Measurements from ENCODE around the gene TMED7. TPM values are rescaled to one million over a fixed set of nuclear protein-coding genes. Genes with fewer than 3 reads are reported as not detected.
"Not testable (repeated sequence)": the region's sequence is repeated elsewhere in the genome, so short reads cannot be mapped to it uniquely, and the experiment has no call there.

The TMED7 gene
- total RNA-seq, 1 experiment from 2014 or later, result 96.1 TPM

- intact Hi-C loops (cut with micrococcal nuclease), result no loop called here
- no peak overlapping the region for H3K27ac Mint-ChIP-seq (ENCODE audit: low read depth, unreplicated experiment)
- ChIA-PET POLR2A (interaction anchor here (0.6 kb wide), 1 partner anchor 192 kb away, joined by 3 read pairs; no protein-coding TSS in a partner anchor), CTCF (interaction anchor here (0.6 to 1.2 kb wide), 2 partner anchors 11 to 392 kb away, joined by 4 to 5 read pairs; no protein-coding TSS in a partner anchor)
- H3K36me3 Mint-ChIP-seq (ENCODE audit: insufficient read depth, unreplicated experiment), result no peaks in the 10 kb centered on the region
- H3K27me3 Mint-ChIP-seq (ENCODE audit: insufficient read depth, unreplicated experiment), result no peaks in the 10 kb centered on the region
- no peaks in the 10 kb centered on the region for H3K9me3 Mint-ChIP-seq (ENCODE audit: unreplicated experiment)
- H3K4me1 Mint-ChIP-seq (ENCODE audit: insufficient read depth, unreplicated experiment), result no peaks in the 10 kb centered on the region
- DNase-seq (ENCODE audit: unreplicated experiment), result no peak
- TF ChIP-seq CTCF (IDR thresholded peaks at IDR 0.05; ENCODE audit: unreplicated experiment), result no peak
- H3K4me3 Mint-ChIP-seq (ENCODE audit: unreplicated experiment), result no peak overlapping the region
- BruUV-seq (replicated peaks), result no TSS peak
Observed at GRCh38 chr5:115648056-115648455, 22.2 kb upstream of the TMED7 start.

DNA sequence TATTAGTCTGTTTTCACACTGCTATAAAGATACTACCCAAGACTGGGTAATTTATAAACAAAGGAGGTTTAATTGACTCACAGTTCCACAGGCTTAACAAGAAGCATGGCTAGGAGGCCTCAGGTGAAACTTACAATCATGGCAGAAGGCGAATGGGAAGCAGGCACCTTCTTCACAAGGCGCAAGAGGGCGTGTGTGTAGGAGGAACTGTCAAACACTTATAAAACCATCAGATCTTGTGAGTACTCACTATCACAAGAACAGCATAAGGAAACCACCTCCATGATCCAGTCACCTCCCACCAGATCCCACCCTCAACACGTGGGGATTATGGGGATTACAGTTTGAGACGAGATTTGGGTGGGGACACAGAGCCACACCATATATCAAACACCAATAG, 19.6 kb upstream of the TMED7 start:
- H3K27ac Mint-ChIP-seq (ENCODE audit: low read depth, unreplicated experiment); H3K9me3 Mint-ChIP-seq (ENCODE audit: unreplicated experiment); H3K4me3 Mint-ChIP-seq (ENCODE audit: unreplicated experiment); POLR2A ChIA-PET; BruUV-seq (replicated peaks); H3K36me3 Mint-ChIP-seq (ENCODE audit: insufficient read depth, unreplicated experiment); DNase-seq (ENCODE audit: unreplicated experiment); H3K27me3 Mint-ChIP-seq (ENCODE audit: insufficient read depth, unreplicated experiment); H3K4me1 Mint-ChIP-seq (ENCODE audit: insufficient read depth, unreplicated experiment); intact Hi-C loops (cut with micrococcal nuclease): not testable (repeated sequence)
- CTCF ChIA-PET, result interaction anchor here (0.6 to 3.6 kb wide), 2 partner anchors 10 to 1962 kb away, joined by 3 to 29 read pairs; no protein-coding TSS in a partner anchor

DNA sequence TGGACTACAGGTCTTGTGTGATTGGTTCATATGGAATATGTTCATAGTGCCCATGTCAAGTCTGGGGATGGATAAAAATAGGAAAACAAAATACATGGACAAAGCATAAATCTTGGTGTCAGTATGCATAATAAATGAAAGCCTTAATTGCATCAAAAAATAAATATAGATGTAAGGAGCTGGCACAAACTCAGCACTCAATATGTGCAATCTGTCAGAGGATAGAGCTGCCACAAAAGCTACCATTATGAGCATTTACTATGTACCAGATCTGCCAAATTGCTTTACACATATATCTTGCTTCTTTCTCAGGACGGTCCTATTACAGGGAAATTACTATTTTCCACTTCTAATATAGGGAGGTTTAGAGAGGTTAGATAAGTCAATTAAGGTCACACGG, 18.2 kb upstream of the TMED7 start:
- POLR2A ChIA-PET, result no interaction called here
- no peak overlapping the region for H3K4me3 Mint-ChIP-seq (ENCODE audit: unreplicated experiment)
- intact Hi-C loops (cut with micrococcal nuclease), result no loop called here
- no peak overlapping the region for H3K27ac Mint-ChIP-seq (ENCODE audit: low read depth, unreplicated experiment)
- DNase-seq (ENCODE audit: unreplicated experiment), result no peak
- CTCF ChIA-PET, result interaction anchor here (1.1 to 3.6 kb wide), 4 partner anchors 9 to 425 kb away, joined by 3 to 29 read pairs (median 6); no protein-coding TSS in a partner anchor
- H3K4me1 Mint-ChIP-seq (ENCODE audit: insufficient read depth, unreplicated experiment), result no peaks in the 10 kb centered on the region
- H3K9me3 Mint-ChIP-seq (ENCODE audit: unreplicated experiment), result no peaks in the 10 kb centered on the region
- no peaks in the 10 kb centered on the region for H3K36me3 Mint-ChIP-seq (ENCODE audit: insufficient read depth, unreplicated experiment)
- TF ChIP-seq CTCF (IDR thresholded peaks at IDR 0.05; ENCODE audit: unreplicated experiment), result no peak
- no peaks in the 10 kb centered on the region for H3K27me3 Mint-ChIP-seq (ENCODE audit: insufficient read depth, unreplicated experiment)
- BruUV-seq (replicated peaks), result no TSS peak

DNA sequence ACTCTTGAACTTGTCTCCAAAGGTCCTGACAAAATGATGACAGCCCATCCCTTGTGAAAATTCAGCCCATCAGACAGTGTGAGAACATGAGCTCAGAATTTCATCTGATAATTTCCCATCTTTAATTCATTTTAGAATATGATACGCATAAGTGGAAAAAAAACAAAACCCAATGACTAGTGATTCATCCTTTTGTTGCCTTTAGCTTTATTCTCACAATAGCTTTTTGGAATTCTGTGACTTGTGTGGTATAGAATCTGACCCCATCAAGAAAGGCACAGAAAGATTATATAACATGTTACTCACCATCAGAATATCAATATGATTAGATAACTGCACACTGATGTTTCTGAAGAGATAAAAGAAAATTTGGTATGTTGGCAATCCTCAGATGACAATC, 16.1 kb upstream of the TMED7 start:
- no peaks in the 10 kb centered on the region for H3K36me3 Mint-ChIP-seq (ENCODE audit: insufficient read depth, unreplicated experiment)
- intact Hi-C loops (cut with micrococcal nuclease), result no loop called here
- no peak for DNase-seq (ENCODE audit: unreplicated experiment)

More for the DNA sequence above, 16.1 kb upstream of the TMED7 start:
- H3K4me3 Mint-ChIP-seq (ENCODE audit: unreplicated experiment), result no peak overlapping the region
- BruUV-seq (replicated peaks), result no TSS peak
- ChIA-PET CTCF (interaction anchor here (0.5 to 1.4 kb wide), 4 partner anchors 10 to 197 kb away, joined by 3 to 6 read pairs (median 3); no protein-coding TSS in a partner anchor), POLR2A (no interaction called here)
- no peak for TF ChIP-seq CTCF (IDR thresholded peaks at IDR 0.05; ENCODE audit: unreplicated experiment)
- H3K9me3 Mint-ChIP-seq (ENCODE audit: unreplicated experiment), result no peaks in the 10 kb centered on the region
- H3K27ac Mint-ChIP-seq (ENCODE audit: low read depth, unreplicated experiment), result no peak overlapping the region
- H3K27me3 Mint-ChIP-seq (ENCODE audit: insufficient read depth, unreplicated experiment), result no peaks in the 10 kb centered on the region
- H3K4me1 Mint-ChIP-seq (ENCODE audit: insufficient read depth, unreplicated experiment), result no peaks in the 10 kb centered on the region

Data from MCF 10A (cell line).